Panc1 (cell line): Measurements from ENCODE around the gene FAAH2.

Source experiments
- TF ChIP-seq, protein P1 (sequence below), 2 experiments: IDR thresholded peaks; 2 replicates each; pipeline ENCODE4 v1.6.1; 2011 to 2012; ENCODE audit warnings: low read depth in 2 of 2, control low read depth in 1 of 2, low read length in 1 of 2, mild to moderate bottlenecking in 1 of 2, moderate library complexity in 1 of 2; ENCODE audit not compliant: insufficient read depth in 1 of 2
- TF ChIP-seq, protein P2 (sequence below): fragments of 450-650 bp; IDR thresholded peaks from 2 replicates; pipeline ENCODE4 v1.5.1; 2017; ENCODE audit warnings: mild to moderate bottlenecking

DNA sequence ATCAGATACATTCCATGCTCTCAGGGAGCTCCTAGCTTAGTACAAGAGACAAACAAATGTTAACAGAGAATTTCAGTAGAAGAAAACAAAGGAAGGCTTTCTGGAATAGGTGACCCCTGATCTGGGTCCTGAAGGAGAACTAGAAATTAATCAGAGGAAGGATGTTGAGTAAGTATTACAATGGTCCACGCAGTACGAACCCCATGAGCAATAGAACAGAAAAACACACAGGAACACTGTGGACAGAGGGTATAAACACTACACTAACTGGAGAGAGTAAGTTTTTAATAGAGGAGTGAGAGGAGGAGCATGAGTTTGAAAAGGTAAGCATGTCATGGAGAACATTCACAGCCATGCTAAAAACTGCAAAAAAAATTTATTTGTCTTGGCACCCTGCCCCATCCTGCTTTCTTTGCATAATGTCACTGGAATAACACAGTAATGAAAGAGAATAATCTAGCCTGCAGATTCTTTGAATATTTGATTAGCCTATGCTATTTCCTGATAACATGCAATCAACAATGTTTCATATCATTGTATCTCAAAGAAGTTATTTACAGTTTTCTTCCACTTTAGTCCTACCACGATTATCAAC lies 165.0 kb downstream of the FAAH2 start:
- TF ChIP-seq, protein P1, sequence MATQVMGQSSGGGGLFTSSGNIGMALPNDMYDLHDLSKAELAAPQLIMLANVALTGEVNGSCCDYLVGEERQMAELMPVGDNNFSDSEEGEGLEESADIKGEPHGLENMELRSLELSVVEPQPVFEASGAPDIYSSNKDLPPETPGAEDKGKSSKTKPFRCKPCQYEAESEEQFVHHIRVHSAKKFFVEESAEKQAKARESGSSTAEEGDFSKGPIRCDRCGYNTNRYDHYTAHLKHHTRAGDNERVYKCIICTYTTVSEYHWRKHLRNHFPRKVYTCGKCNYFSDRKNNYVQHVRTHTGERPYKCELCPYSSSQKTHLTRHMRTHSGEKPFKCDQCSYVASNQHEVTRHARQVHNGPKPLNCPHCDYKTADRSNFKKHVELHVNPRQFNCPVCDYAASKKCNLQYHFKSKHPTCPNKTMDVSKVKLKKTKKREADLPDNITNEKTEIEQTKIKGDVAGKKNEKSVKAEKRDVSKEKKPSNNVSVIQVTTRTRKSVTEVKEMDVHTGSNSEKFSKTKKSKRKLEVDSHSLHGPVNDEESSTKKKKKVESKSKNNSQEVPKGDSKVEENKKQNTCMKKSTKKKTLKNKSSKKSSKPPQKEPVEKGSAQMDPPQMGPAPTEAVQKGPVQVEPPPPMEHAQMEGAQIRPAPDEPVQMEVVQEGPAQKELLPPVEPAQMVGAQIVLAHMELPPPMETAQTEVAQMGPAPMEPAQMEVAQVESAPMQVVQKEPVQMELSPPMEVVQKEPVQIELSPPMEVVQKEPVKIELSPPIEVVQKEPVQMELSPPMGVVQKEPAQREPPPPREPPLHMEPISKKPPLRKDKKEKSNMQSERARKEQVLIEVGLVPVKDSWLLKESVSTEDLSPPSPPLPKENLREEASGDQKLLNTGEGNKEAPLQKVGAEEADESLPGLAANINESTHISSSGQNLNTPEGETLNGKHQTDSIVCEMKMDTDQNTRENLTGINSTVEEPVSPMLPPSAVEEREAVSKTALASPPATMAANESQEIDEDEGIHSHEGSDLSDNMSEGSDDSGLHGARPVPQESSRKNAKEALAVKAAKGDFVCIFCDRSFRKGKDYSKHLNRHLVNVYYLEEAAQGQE (IDR thresholded peaks at IDR 0.05; ENCODE audit: insufficient read depth in 1 of 2, low read depth in 2 of 2, low read length in 1 of 2) = no peak
- TF ChIP-seq, protein P2, sequence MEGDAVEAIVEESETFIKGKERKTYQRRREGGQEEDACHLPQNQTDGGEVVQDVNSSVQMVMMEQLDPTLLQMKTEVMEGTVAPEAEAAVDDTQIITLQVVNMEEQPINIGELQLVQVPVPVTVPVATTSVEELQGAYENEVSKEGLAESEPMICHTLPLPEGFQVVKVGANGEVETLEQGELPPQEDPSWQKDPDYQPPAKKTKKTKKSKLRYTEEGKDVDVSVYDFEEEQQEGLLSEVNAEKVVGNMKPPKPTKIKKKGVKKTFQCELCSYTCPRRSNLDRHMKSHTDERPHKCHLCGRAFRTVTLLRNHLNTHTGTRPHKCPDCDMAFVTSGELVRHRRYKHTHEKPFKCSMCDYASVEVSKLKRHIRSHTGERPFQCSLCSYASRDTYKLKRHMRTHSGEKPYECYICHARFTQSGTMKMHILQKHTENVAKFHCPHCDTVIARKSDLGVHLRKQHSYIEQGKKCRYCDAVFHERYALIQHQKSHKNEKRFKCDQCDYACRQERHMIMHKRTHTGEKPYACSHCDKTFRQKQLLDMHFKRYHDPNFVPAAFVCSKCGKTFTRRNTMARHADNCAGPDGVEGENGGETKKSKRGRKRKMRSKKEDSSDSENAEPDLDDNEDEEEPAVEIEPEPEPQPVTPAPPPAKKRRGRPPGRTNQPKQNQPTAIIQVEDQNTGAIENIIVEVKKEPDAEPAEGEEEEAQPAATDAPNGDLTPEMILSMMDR = no peak
